Stomach (tissue), 9 donors: ENCODE results near the gene ARFGAP1. TPM values are rescaled to one million over a fixed set of nuclear protein-coding genes. Genes with fewer than 3 reads are reported as not detected.

ENCODE experiments used
- DNase-seq, 2 donors: peaks; one replicate each; pipeline versions ENCODE4 v3.0.0 to v3.0.0-alpha.2; 2013 to 2019
- H3K27ac ChIP-seq, 5 donors: fragments of 200-600 bp in 4 of 5; sonication (generic) in 4 of 5; one replicate each; pipeline ENCODE4 v1.5.1; 2013 to 2019; ENCODE audit warnings: mild to moderate bottlenecking in 1 of 5, moderate library complexity in 1 of 5
- H3K27me3 ChIP-seq, 3 donors: fragments of 200-600 bp; sonication (generic); one replicate each; pipeline ENCODE4 v1.5.1; 2017 to 2019; ENCODE audit warnings: mixed run types in 1 of 3
- H3K36me3 ChIP-seq, 4 donors: fragments of 200-600 bp; sonication (generic); 1 replicate in 3 of 4; 2 replicates in 1 of 4; pipeline ENCODE4 v1.5.1; 2016 to 2019
- H3K4me1 ChIP-seq, 4 donors: fragments of 200-600 bp; sonication (generic); one replicate each; pipeline ENCODE4 v1.5.1; 2016 to 2019
- H3K4me3 ChIP-seq, 4 donors: fragments of 200-600 bp; sonication (generic) in 3 of 4; one replicate each; pipeline ENCODE4 v1.5.1; 2016 to 2019; ENCODE audit warnings: mild to moderate bottlenecking in 1 of 4
- H3K9me3 ChIP-seq, 4 donors: fragments of 200-600 bp; sonication (generic); one replicate each; pipeline ENCODE4 v1.5.1; 2016 to 2019
- CTCF ChIP-seq, 7 experiments: fragments of 450-650 bp in 4 of 7; fragments of 200-600 bp in 3 of 7; sonication (generic) in 3 of 7; IDR thresholded peaks; one replicate each; pipeline ENCODE4 v1.5.1; 2016 to 2019; ENCODE audit warnings: antibody characterized with exemption in 7 of 7, control low read depth in 2 of 7, mild to moderate bottlenecking in 1 of 7
- EP300 ChIP-seq: sonication (generic); formaldehyde crosslinking; IDR thresholded peaks from one replicate; pipeline ENCODE4 v1.6.1; 2017; ENCODE audit warnings: antibody characterized with exemption
- POLR2A ChIP-seq, 4 donors: fragments of 450-650 bp; IDR thresholded peaks; one replicate each; pipeline ENCODE4 v1.6.1; 2016; ENCODE audit warnings: antibody characterized with exemption in 4 of 4, control low read depth in 2 of 4, mild to moderate bottlenecking in 1 of 4, moderate library complexity in 1 of 4
- POLR2AphosphoS5 ChIP-seq, 3 donors: sonication (generic); formaldehyde crosslinking; IDR thresholded peaks; one replicate each; pipeline ENCODE4 v1.6.1; 2016; ENCODE audit warnings: antibody characterized with exemption in 3 of 3
- WGBS, 5 donors: extraction: QIAGEN DNeasy Blood & Tissue Kit in 3 of 5; methylation state at CpG; one replicate each; pipeline versions ENCODE4 v1.1.5 to v1.1.7; 2013 to 2018; 5-methylcytosine and 5-hydroxymethylcytosine counted together
- intact Hi-C: fragments of 100-400 bp; cut with DNase I; formaldehyde crosslinking; loops from one replicate; pipeline ENCODE4 v1.15.1; 2023; ENCODE audit warnings: low total_unique reads
- polyA plus RNA-seq, 3 donors: library from polyadenylated mRNA; stranded (reverse); fragments of 200-250 nt; gene quantifications; one replicate each; pipeline ENCODE4 v1.2.3, GENCODE V29; 2013
- total RNA-seq, 5 donors: library from RNA; depleted of rRNA; stranded (reverse); fragments of >200 nt; gene quantifications; one replicate each; pipeline versions ENCODE4 v1.1.0 to v1.2.3, GENCODE V29; 2014 to 2016
- donor health status: healthy with polysubstance abuse.
- donor health status: Bipolar disorder and iron deficiency.
- donor health status: healthy.

The ARFGAP1 gene
- total and polyA plus RNA-seq, 8 donors, result 51.3 to 146 (median 59.4) TPM

- no peak for TF ChIP-seq POLR2A (IDR thresholded peaks at IDR 0.05)
- no peak for TF ChIP-seq POLR2AphosphoS5 (IDR thresholded peaks at IDR 0.05)
- no peak for TF ChIP-seq CTCF (IDR thresholded peaks at IDR 0.05)
- no peak for TF ChIP-seq EP300
- Histone ChIP-seq H3K9me3 (no peaks in the 10 kb centered on the region), H3K27me3 (peaks cover 23 to 98% (median 83%) of the 10 kb centered on the region in 3 donors), H3K4me1 (peaks cover 12 to 22% (median 19%) of the 10 kb centered on the region in 4 donors), H3K27ac (no peak overlapping the region), H3K4me3 (no peak overlapping the region), H3K36me3 (no peaks in the 10 kb centered on the region)
- intact Hi-C loops, result no loop called here
- WGBS, 5 donors, result 59 to 73% (median 63%) methylated on average over 8 of the region's 8 CpGs
- no peak for DNase-seq
Observed at GRCh38 chr20:63252284-63252711, 20.3 kb upstream of the ARFGAP1 start.

GRCh38 chr20:63253065-63253437 is 19.6 kb upstream of the ARFGAP1 start:
- WGBS, 5 donors, result 10 to 17% (median 15%) methylated on average over 4 to 16 of the region's 16 CpGs
- TF ChIP-seq POLR2AphosphoS5 (IDR thresholded peaks at IDR 0.05), result no peak
- TF ChIP-seq POLR2A (IDR thresholded peaks at IDR 0.05), result no peak
- no peak for TF ChIP-seq CTCF (IDR thresholded peaks at IDR 0.05)
- TF ChIP-seq EP300, result no peak
- H3K9me3 ChIP-seq, result no peaks in the 10 kb centered on the region
- H3K27me3 ChIP-seq, result peaks cover 23 to 94% (median 76%) of the 10 kb centered on the region in 3 donors
- no peaks in the 10 kb centered on the region for H3K36me3 ChIP-seq
- no peak overlapping the region for H3K27ac ChIP-seq
- peak overlapping the region; percentile 34 to 51 (median 40) for H3K4me3 ChIP-seq
- H3K4me1 ChIP-seq, result peaks cover 12 to 20% (median 19%) of the 10 kb centered on the region in 4 donors
- no peak for DNase-seq
- intact Hi-C loops, result no loop called here

- TF ChIP-seq EP300, result no peak
- no peak for TF ChIP-seq POLR2AphosphoS5 (IDR thresholded peaks at IDR 0.05)
- no peak for TF ChIP-seq CTCF (IDR thresholded peaks at IDR 0.05)
- no peak for TF ChIP-seq POLR2A (IDR thresholded peaks at IDR 0.05)
- DNase-seq, result peak in 1 of 2 donors; percentile 82
- WGBS, 5 donors, result 0 to 2% (median 1%) methylated on average over 16 to 89 of the region's 89 CpGs
- peaks cover 12 to 20% (median 19%) of the 10 kb centered on the region in 4 donors for H3K4me1 ChIP-seq
- no peaks in the 10 kb centered on the region for H3K9me3 ChIP-seq
- no peaks in the 10 kb centered on the region for H3K36me3 ChIP-seq
- H3K4me3 ChIP-seq, result peak overlapping the region; percentile 34 to 51 (median 40)
- H3K27ac ChIP-seq, result no peak overlapping the region
- H3K27me3 ChIP-seq, result peaks cover 23 to 94% (median 70%) of the 10 kb centered on the region in 3 donors
- intact Hi-C loops, result no loop called here
Observed at GRCh38 chr20:63253438-63254231, 19.0 kb upstream of the ARFGAP1 start.

DNA sequence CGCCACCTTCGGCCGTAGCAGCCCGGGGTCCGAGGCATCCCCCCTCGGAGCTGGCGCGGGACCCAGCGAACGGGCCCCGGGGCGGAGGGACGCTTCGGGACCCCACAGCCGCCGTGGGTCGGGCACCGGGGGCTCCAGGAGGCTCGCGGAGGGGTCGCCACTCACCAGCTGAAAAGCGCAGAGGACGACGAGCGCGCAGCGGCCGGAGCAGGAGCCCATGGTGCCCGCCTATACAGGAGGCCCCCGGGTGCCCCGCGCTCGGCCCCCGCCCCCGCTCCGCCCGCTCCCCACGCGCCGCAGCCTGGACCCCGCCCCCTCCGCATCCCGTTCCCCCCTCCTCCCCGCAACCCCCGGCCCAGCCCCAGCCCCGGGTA is 18.4 kb upstream of the ARFGAP1 start, which contains the start of gene NKAIN4:
Gene NKAIN4, minus strand, starts transcription at position 232 of the 374 bp plus-strand sequence. Its CDS starts 13 bp downstream, at position 219.
- peaks cover 23 to 94% (median 67%) of the 10 kb centered on the region in 3 donors for H3K27me3 ChIP-seq

More for the DNA sequence above, 18.4 kb upstream of the ARFGAP1 start, which contains the start of gene NKAIN4:
- TF ChIP-seq POLR2AphosphoS5 (IDR thresholded peaks at IDR 0.05), result no peak
- no peak for TF ChIP-seq POLR2A (IDR thresholded peaks at IDR 0.05)
- no peak for TF ChIP-seq CTCF (IDR thresholded peaks at IDR 0.05)
- no peak for TF ChIP-seq EP300
- WGBS, 5 donors, result 1 to 6% (median 1%) methylated on average over 7 to 46 of the region's 46 CpGs
- H3K36me3 ChIP-seq, result no peaks in the 10 kb centered on the region
- H3K9me3 ChIP-seq, result no peaks in the 10 kb centered on the region
- H3K4me3 ChIP-seq, result peak within 1 kb of the TSS; percentile 34 to 51 (median 40)
- DNase-seq, result no peak
- peaks cover 12 to 20% (median 19%) of the 10 kb centered on the region in 4 donors for H3K4me1 ChIP-seq
- H3K27ac ChIP-seq, result no peak within 1 kb of the TSS
- intact Hi-C loops, result no loop called here
